ENCODE results near the gene CCDC175.

- no peak for TF ChIP-seq CTCF (conservative IDR thresholded peaks at IDR 0.05; ENCODE audit: low read depth, low read length)
- TF ChIP-seq EZH2 (IDR thresholded peaks at IDR 0.05; ENCODE audit: low read length, unreplicated experiment): no peak
These were observed 32.7 kb downstream of the CCDC175 start for GRCh38 chr14:59543873-59544272.

All from PC-3 (cell line).